GM12878 (cell line): Measurements from ENCODE around the gene SDK2. TPM values are rescaled to one million over a fixed set of nuclear protein-coding genes. Genes with fewer than 3 reads are reported as not detected.

Experiments used
- ATAC-seq: fragments of 200-7000 bp; cut with Tn5 transposase; 3 replicates; pipeline ENCODE4 v1.9.1; 2020; ENCODE audit warnings: mild to moderate bottlenecking, moderate library complexity
- BruUV-seq: library from RNA; stranded (reverse); fragments of 400-500 nt; replicated peaks from 2 replicates; lab custom pipeline; 2021; lab: Mats Ljungman, UMichigan
- CTCF ChIA-PET: fragments of 300-600 bp; sonication (Branson Sonifier 250); formaldehyde crosslinking; extraction: SDS; loops from one replicate; lab custom pipeline; 2021; ENCODE audit warnings: inconsistent platforms; lab: Yijun Ruan, JAX
- POLR2A ChIA-PET: fragments of 350-600 bp; formaldehyde crosslinking; extraction: SDS; loops from one replicate; lab custom pipeline; 2021; ENCODE audit warnings: inconsistent platforms; lab: Charles Lee
- RAD21 ChIA-PET: fragments of 300-600 bp; sonication (Branson Sonifier 250); formaldehyde crosslinking; loops from one replicate; lab custom pipeline; 2023; ENCODE audit warnings: antibody characterized with exemption; ENCODE audit not compliant: unreplicated experiment; lab: Charles Lee
- SMC1A ChIA-PET: fragments of 300-600 bp; sonication (Branson Sonifier 250); formaldehyde crosslinking; loops from one replicate; lab custom pipeline; 2023; ENCODE audit not compliant: unreplicated experiment, uncharacterized antibody; lab: Charles Lee
- DNase-seq: peaks from one replicate; pipeline ENCODE4 v3.0.0-alpha.2; 2011; ENCODE audit warnings: low read depth, low spot score
- FAIRE-seq: peaks from 3 replicates; lab custom pipeline; 2011; peaks lifted over from hg19 to GRCh38; lab: Jason Lieb, UNC
- H2AFZ ChIP-seq: 2 replicates; pipeline ENCODE4 v1.6.0; 2011; ENCODE audit warnings: low read depth, low read length, control low read depth; ENCODE audit not compliant: control insufficient read depth
- H3K27ac ChIP-seq: 2 replicates; pipeline ENCODE4 v1.5.1; 2011; ENCODE audit warnings: control low read depth; ENCODE audit not compliant: control insufficient read depth, insufficient read depth
- H3K27me3 ChIP-seq, 2 experiments: replicated peaks in 1 of 2; 2 replicates each; pipeline versions ENCODE4 v1.6.0 to v1.6.1; 2011; ENCODE audit warnings: low read length in 1 of 2; ENCODE audit not compliant: control insufficient read depth in 2 of 2, insufficient read depth in 2 of 2
- H3K36me3 ChIP-seq, 2 experiments: 2 replicates each; pipeline ENCODE4 v1.5.1; 2011; ENCODE audit warnings: low read length in 1 of 2; ENCODE audit not compliant: control insufficient read depth in 2 of 2, insufficient read depth in 2 of 2
- H3K4me1 ChIP-seq: 2 replicates; pipeline ENCODE4 v1.6.1; 2011; ENCODE audit warnings: mild to moderate bottlenecking, low read length, moderate library complexity, mixed read lengths; ENCODE audit not compliant: control insufficient read depth, insufficient read depth
- H3K4me2 ChIP-seq: 2 replicates; pipeline ENCODE4 v1.6.0; 2011; ENCODE audit warnings: control low read depth; ENCODE audit not compliant: control insufficient read depth, insufficient read depth
- H3K4me3 ChIP-seq: fragments of 200-600 bp; sonication (generic); 2 replicates; pipeline ENCODE4 v1.5.1; 2016
- H3K79me2 ChIP-seq: 2 replicates; pipeline ENCODE4 v1.6.0; 2011; ENCODE audit warnings: low read length; ENCODE audit not compliant: control insufficient read depth, insufficient read depth
- H3K9ac ChIP-seq: 2 replicates; pipeline ENCODE4 v1.8.0; 2011; ENCODE audit warnings: low read length, control low read depth, mixed read lengths; ENCODE audit not compliant: control insufficient read depth, insufficient read depth
- H3K9me3 ChIP-seq: replicated peaks from 3 replicates; pipeline ENCODE4 v1.5.1; 2011; ENCODE audit warnings: mild to moderate bottlenecking, low read length; ENCODE audit not compliant: control insufficient read depth, insufficient read depth
- H4K20me1 ChIP-seq: 2 replicates; pipeline ENCODE4 v1.6.0; 2011; ENCODE audit not compliant: control insufficient read depth, insufficient read depth
- BACH1 ChIP-seq: fragments of 450-650 bp; IDR thresholded peaks from 2 replicates; pipeline ENCODE4 v1.6.1; 2017; ENCODE audit warnings: mild to moderate bottlenecking, borderline replicate concordance
- ETV6 ChIP-seq, 2 experiments: fragments of 450-650 bp in 1 of 2; IDR thresholded peaks in 1 of 2; conservative IDR thresholded peaks in 1 of 2; 2 replicates each; pipeline ENCODE4 v1.6.1; 2014; ENCODE audit warnings: antibody characterized with exemption in 1 of 2, borderline replicate concordance in 1 of 2, low read depth in 1 of 2, mild to moderate bottlenecking in 1 of 2, moderate library complexity in 1 of 2
- GABPA ChIP-seq: IDR thresholded peaks from 2 replicates; pipeline ENCODE4 v1.6.1; 2014; ENCODE audit warnings: antibody characterized with exemption, low read depth, mild to moderate bottlenecking, inconsistent platforms
- GATAD2B ChIP-seq: fragments of 450-650 bp; conservative IDR thresholded peaks from 2 replicates; pipeline ENCODE4 v1.6.1; 2017; ENCODE audit warnings: low read depth, mild to moderate bottlenecking, moderate library complexity
- HCFC1 ChIP-seq: fragments of 150-350 bp; IDR thresholded peaks from 2 replicates; pipeline ENCODE4 v1.6.1; 2014; ENCODE audit warnings: low read length
- HDAC2 ChIP-seq: fragments of 200-600 bp; sonication (generic); IDR thresholded peaks from 2 replicates; pipeline ENCODE4 v1.6.1; 2017
- IKZF2 ChIP-seq, 2 experiments: fragments of 450-650 bp; IDR thresholded peaks; 2 replicates each; pipeline ENCODE4 v1.6.1; 2017; ENCODE audit warnings: mild to moderate bottlenecking in 2 of 2, moderate library complexity in 2 of 2
- KDM1A ChIP-seq: fragments of 200-600 bp; sonication (generic); IDR thresholded peaks from 2 replicates; pipeline ENCODE4 v1.6.1; 2016; ENCODE audit warnings: borderline replicate concordance
- MTA2 ChIP-seq: fragments of 450-650 bp; IDR thresholded peaks from 2 replicates; pipeline ENCODE4 v1.6.1; 2016; ENCODE audit warnings: low read depth, mild to moderate bottlenecking, moderate library complexity
- NBN ChIP-seq: fragments of 450-650 bp; IDR thresholded peaks from 2 replicates; pipeline ENCODE4 v1.6.1; 2016
- NFXL1 ChIP-seq: fragments of 450-650 bp; IDR thresholded peaks from 2 replicates; pipeline ENCODE4 v1.6.1; 2017; ENCODE audit warnings: antibody characterized with exemption, mild to moderate bottlenecking, borderline replicate concordance
- POLR2A ChIP-seq: IDR thresholded peaks from 2 replicates; pipeline ENCODE4 v1.6.1; 2011; ENCODE audit warnings: low read depth, mild to moderate bottlenecking, low read length
- SIN3A ChIP-seq: IDR thresholded peaks from 2 replicates; pipeline ENCODE4 v1.6.1; 2012; ENCODE audit warnings: low read depth, low read length, improper control_type of control experiment
- ZBED1 ChIP-seq: IDR thresholded peaks from 2 replicates; pipeline ENCODE4 v1.6.1; 2016; ENCODE audit warnings: borderline replicate concordance
- ZNF622 ChIP-seq: fragments of 450-650 bp; IDR thresholded peaks from 2 replicates; pipeline ENCODE4 v1.6.1; 2017; ENCODE audit warnings: mild to moderate bottlenecking, inconsistent platforms
- WGBS: methylation state at CpG from one replicate; pipeline ENCODE4 v1.1.6; 2016; ENCODE audit warnings: low lambda C conversion rate; ENCODE audit not compliant: insufficient replicate concordance, insufficient coverage; ENCODE audit errors: missing lambda C conversion rate; 5-methylcytosine and 5-hydroxymethylcytosine counted together
- in situ Hi-C: fragments of 300-500 bp; cut with MboI; formaldehyde crosslinking; loops from 9 replicates; pipeline ENCODE4 v1.14.3; 2018; ENCODE audit warnings: mixed read lengths
- intact Hi-C: fragments of 100-400 bp; cut with micrococcal nuclease; formaldehyde crosslinking; loops from one replicate; pipeline ENCODE4 v1.14.2; 2022; ENCODE audit not compliant: unreplicated experiment
- polyA plus RNA-seq, 11 experiments: library from polyadenylated mRNA; depleted of rRNA in 4 of 11; unstranded in 6 of 11; stranded (reverse) in 5 of 11; fragments of >200 nt; fragmentation: Nextera tagmentation in 4 of 11; fragmentation: Illumina TruSeq in 1 of 11; extraction: Ambion mirVana in 4 of 11; extraction: Trizol in 1 of 11; gene quantifications; 1 replicate in 1 of 11; 2 replicates in 10 of 11; pipeline versions ENCODE4 v1.2.1 to v1.2.3, GENCODE V29; 2011 to 2016; ENCODE audit warnings: inconsistent platforms in 2 of 11, missing spikeins in 2 of 11, low read depth in 1 of 11
- total RNA-seq, 4 experiments: library from RNA; depleted of rRNA in 3 of 4; stranded (reverse); fragments of >200 nt in 3 of 4; fragmentation: Illumina TruSeq in 1 of 4; extraction: Trizol in 1 of 4; gene quantifications; 2 replicates each; pipeline versions ENCODE4 v1.2.1 to v1.2.3, GENCODE V29; 2013 to 2021
- TF ChIP-seq, protein P1 (sequence below): IDR thresholded peaks from 2 replicates; pipeline ENCODE4 v1.6.1; 2012; ENCODE audit warnings: improper control_type of control experiment, low read depth, low read length; ENCODE audit not compliant: insufficient replicate concordance

The SDK2 gene
- total and polyA plus RNA-seq, 10 of the 15 experiments (the other 5 are each of a cell fraction or from before 2014, with no cell fraction given), result 0.03 to 0.08 (median 0.03) TPM; not detected in 7

DNA sequence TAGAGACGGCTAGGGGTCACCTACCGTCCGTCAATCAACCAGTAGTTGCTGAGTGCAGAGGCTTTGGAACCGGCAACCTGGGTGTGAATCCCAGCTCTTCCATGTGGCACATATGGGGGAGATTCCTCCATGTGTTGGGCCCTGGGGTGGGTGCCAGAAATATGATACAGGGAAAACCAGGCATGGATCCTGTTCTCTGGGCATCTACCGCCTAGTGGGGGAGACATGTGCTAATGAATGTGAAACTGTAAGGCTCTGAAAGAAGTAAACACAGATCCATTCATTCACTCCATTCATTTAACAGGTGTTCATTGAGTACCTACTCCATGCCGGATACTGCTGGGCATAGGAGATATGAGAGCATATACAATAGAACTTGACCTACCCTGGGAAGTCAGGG lies 39.5 kb upstream of the SDK2 start:
- Histone ChIP-seq H2AFZ (no peak overlapping the region), H3K36me3 (no peaks in the 10 kb centered on the region), H3K27me3 (no peaks in the 10 kb centered on the region; a peak in 1 of 4 replicates), H3K9ac (no peak overlapping the region), H3K4me2 (no peak overlapping the region), H3K27ac (no peak overlapping the region), H3K4me3 (no peak overlapping the region), H3K79me2 (no peaks in the 10 kb centered on the region), H3K9me3 (no peaks in the 10 kb centered on the region), H4K20me1 (no peaks in the 10 kb centered on the region), H3K4me1 (no peaks in the 10 kb centered on the region)
- FAIRE-seq, result no peak
- no TSS peak for BruUV-seq
- in situ Hi-C loops (no loop called here), intact Hi-C loops (no loop called here)
- SMC1A ChIA-PET, result no interaction called here
- POLR2A ChIA-PET, result no interaction called here
- WGBS, result 58% methylated on average over 6 of the region's 6 CpGs
- CTCF ChIA-PET, result no interaction called here
- RAD21 ChIA-PET, result no interaction called here
- DNase-seq, result no peak
- TF ChIP-seq HCFC1, result no peak
- no peak for ATAC-seq

DNA sequence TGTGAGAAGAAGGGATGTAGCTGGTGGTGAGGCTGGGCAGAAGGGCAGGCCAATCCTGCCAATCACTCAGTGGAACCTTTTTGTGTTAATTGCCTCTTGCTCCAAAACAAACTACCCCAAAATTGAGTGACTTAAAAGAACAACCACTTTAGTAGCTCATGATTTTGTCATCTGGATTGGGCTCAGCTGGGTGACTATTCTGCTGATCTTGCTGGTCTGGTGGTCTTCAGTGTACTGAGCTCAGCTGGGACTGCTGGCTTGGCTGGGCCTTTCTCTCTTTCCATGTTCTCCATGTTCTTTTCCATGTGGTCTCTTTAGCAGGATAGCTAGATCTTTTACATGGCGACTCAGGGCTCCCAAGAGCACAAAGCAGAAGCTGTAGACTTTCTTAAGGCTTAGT lies 37.7 kb upstream of the SDK2 start:
- POLR2A ChIA-PET, result no interaction called here
- H3K4me2 ChIP-seq, result no peak overlapping the region
- ATAC-seq (no peak), FAIRE-seq (no peak), DNase-seq (no peak)
- no peaks in the 10 kb centered on the region for H4K20me1 ChIP-seq
- CTCF ChIA-PET, result no interaction called here
- no peak overlapping the region for H3K4me3 ChIP-seq
- intact Hi-C loops (no loop called here), in situ Hi-C loops (no loop called here)
- H3K4me1 ChIP-seq, result no peaks in the 10 kb centered on the region
- RAD21 ChIA-PET, result no interaction called here
- no peaks in the 10 kb centered on the region for H3K79me2 ChIP-seq
- no TSS peak for BruUV-seq
- 0% methylated on average over 1 of the region's 1 CpG for WGBS
- H2AFZ ChIP-seq, result no peak overlapping the region
- SMC1A ChIA-PET, result interaction anchor here (0.6 kb wide), 1 partner anchor 9 kb away, joined by 3 read pairs; no protein-coding TSS in a partner anchor
- H3K27ac ChIP-seq, result no peak overlapping the region
- H3K27me3 ChIP-seq, result no peaks in the 10 kb centered on the region
- no peak overlapping the region for H3K9ac ChIP-seq
- H3K9me3 ChIP-seq, result no peaks in the 10 kb centered on the region
- H3K36me3 ChIP-seq, result no peaks in the 10 kb centered on the region
- TF ChIP-seq SIN3A (no peak), ZBED1 (no peak), GATAD2B (no peak), NFXL1 (no peak), KDM1A (no peak), BACH1 (no peak), NBN (no peak), ETV6 (conservative IDR thresholded peaks at IDR 0.05 in 1 of 2, IDR thresholded peaks at IDR 0.05 in 1 of 2; ENCODE audit: borderline replicate concordance in 1 of 2, low read depth in 1 of 2) (no peak), HDAC2 (no peak), GABPA (no peak), ZNF622 (no peak), IKZF2 (IDR thresholded peaks at IDR 0.05) (no peak), MTA2 (no peak), POLR2A (no peak)
- TF ChIP-seq, protein P1, sequence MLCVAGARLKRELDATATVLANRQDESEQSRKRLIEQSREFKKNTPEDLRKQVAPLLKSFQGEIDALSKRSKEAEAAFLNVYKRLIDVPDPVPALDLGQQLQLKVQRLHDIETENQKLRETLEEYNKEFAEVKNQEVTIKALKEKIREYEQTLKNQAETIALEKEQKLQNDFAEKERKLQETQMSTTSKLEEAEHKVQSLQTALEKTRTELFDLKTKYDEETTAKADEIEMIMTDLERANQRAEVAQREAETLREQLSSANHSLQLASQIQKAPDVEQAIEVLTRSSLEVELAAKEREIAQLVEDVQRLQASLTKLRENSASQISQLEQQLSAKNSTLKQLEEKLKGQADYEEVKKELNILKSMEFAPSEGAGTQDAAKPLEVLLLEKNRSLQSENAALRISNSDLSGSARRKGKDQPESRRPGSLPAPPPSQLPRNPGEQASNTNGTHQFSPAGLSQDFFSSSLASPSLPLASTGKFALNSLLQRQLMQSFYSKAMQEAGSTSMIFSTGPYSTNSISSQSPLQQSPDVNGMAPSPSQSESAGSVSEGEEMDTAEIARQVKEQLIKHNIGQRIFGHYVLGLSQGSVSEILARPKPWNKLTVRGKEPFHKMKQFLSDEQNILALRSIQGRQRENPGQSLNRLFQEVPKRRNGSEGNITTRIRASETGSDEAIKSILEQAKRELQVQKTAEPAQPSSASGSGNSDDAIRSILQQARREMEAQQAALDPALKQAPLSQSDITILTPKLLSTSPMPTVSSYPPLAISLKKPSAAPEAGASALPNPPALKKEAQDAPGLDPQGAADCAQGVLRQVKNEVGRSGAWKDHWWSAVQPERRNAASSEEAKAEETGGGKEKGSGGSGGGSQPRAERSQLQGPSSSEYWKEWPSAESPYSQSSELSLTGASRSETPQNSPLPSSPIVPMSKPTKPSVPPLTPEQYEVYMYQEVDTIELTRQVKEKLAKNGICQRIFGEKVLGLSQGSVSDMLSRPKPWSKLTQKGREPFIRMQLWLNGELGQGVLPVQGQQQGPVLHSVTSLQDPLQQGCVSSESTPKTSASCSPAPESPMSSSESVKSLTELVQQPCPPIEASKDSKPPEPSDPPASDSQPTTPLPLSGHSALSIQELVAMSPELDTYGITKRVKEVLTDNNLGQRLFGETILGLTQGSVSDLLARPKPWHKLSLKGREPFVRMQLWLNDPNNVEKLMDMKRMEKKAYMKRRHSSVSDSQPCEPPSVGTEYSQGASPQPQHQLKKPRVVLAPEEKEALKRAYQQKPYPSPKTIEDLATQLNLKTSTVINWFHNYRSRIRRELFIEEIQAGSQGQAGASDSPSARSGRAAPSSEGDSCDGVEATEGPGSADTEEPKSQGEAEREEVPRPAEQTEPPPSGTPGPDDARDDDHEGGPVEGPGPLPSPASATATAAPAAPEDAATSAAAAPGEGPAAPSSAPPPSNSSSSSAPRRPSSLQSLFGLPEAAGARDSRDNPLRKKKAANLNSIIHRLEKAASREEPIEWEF, result no peak
